AG09319 (cell line): Measurements from ENCODE around the gene PLXDC2.

ENCODE experiments used
- DNase-seq: peaks from one replicate; pipeline ENCODE4 v3.0.0-alpha.2; 2010; ENCODE audit warnings: low read depth; ENCODE audit errors: extremely low read depth
- TF ChIP-seq, protein P1 (sequence below): IDR thresholded peaks from 2 replicates; pipeline ENCODE4 v1.5.1; 2011; ENCODE audit warnings: low read depth, mild to moderate bottlenecking, inconsistent platforms, low read length, moderate library complexity

PLXDC2 gene

DNA sequence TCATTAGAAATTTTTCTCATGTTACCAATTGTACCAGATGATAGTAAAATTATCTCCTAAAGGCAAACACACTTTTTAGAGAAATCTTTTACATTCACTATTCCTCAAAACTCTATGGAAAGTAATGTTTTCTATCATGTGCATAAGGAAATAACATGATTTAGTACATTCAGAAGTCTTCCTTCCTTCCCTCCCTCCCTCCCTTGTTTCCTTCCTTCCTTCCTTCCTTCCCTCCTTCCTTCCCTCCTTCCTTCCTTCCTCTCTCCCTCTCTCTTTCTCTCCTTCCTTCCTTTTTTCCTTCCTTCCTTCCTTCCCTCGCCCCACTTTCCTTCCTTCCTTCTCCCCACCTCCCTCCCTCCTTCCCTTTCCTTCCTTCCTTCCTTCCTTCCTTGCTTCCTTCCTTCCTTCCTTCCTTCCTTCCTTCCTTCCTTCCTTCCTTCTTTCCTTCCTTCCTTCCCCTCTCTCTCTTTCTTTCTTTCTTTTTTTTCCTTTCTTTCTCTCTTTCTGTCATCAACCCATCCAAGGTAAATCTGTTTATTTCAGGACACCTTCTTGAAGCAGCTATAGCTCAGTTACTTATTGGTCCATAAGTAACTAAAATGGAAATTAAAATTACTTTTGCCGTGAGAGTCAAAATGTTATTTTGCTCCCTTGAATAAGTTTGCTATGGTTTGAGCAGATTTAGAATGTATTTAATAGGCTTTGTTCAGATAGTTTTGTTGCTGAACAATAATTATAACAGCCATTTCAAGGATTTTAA is 197.9 kb downstream of the PLXDC2 start:
- TF ChIP-seq, protein P1, sequence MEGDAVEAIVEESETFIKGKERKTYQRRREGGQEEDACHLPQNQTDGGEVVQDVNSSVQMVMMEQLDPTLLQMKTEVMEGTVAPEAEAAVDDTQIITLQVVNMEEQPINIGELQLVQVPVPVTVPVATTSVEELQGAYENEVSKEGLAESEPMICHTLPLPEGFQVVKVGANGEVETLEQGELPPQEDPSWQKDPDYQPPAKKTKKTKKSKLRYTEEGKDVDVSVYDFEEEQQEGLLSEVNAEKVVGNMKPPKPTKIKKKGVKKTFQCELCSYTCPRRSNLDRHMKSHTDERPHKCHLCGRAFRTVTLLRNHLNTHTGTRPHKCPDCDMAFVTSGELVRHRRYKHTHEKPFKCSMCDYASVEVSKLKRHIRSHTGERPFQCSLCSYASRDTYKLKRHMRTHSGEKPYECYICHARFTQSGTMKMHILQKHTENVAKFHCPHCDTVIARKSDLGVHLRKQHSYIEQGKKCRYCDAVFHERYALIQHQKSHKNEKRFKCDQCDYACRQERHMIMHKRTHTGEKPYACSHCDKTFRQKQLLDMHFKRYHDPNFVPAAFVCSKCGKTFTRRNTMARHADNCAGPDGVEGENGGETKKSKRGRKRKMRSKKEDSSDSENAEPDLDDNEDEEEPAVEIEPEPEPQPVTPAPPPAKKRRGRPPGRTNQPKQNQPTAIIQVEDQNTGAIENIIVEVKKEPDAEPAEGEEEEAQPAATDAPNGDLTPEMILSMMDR: no peak
- no peak for DNase-seq

DNA sequence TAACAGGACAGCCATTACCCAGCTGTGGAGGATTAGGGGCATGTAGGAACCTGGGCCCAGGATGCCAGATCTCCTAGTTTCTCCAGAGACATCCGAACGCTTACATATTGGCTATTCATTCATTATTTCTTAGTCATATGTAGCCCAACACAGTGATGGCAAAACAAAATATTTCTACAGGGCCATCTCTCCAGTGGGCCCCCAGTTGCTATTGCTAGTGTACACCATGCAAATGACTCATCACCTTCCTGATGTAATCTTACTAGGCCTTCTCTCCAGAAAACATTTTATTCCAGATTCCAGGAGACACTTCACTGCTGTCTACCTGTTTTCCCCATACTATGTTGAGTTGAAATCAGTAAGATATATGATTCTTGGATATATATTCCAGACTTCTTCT is 201.7 kb downstream of the PLXDC2 start:
- no peak for DNase-seq
- TF ChIP-seq, protein P1: no peak

DNA sequence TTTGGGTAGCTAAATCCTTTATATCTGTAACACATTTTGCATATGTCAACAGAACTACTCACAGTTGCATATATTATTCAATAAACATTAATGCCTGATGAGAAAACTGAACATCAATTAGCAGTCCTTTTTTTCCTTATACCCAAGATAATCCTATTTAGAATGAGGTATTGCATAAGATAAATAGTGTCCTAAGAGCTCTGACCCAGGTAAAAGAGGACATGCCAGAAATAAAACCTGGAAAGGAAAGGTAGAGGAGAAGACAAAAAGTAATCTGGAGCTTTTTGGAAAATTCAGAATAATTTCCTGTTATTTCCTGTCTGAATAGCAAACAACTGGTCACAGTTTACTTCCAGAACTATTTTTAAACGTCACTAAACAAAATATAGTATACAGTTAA is 204.4 kb downstream of the PLXDC2 start:
- TF ChIP-seq, protein P1: no peak
- DNase-seq: no peak

DNA sequence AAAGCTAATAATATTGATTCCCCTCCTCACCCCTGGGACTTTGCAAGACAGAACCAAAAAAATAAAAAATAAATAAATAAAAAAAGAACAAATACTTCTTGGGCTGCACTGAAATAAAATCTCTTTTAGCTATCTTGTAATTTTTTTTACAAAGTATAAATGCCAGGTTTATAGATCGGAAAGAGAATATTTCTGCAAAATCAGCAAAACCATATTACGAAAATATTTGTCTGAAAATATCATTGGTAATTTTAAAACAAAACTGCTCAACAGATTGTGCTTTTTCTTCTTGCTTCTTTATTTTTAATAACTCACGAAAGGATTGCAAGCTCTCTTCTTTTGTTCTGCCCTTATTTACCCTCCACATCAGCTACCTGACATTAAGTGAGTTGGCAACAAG is 213.3 kb downstream of the PLXDC2 start:
- no peak for DNase-seq
- TF ChIP-seq, protein P1: no peak

DNA sequence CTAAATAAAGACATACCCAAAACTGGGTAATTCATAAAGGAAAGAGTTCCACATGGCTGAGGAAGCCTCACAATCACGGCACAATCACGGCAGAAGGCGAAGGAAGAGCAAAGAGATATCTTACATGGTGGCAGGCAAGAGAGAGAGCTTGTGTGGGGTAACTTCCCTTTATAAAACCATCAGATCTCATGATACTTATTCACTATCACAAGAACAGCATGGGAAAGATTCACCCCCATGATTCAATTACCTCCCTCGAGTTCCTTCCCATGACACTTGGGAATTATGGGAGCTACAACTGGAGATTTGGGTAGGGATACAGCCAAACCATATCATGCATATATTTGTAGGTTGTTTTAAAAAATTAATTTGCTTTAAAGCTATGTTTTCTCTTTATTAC is 217.2 kb downstream of the PLXDC2 start:
- DNase-seq: no peak
- TF ChIP-seq, protein P1: no peak

DNA sequence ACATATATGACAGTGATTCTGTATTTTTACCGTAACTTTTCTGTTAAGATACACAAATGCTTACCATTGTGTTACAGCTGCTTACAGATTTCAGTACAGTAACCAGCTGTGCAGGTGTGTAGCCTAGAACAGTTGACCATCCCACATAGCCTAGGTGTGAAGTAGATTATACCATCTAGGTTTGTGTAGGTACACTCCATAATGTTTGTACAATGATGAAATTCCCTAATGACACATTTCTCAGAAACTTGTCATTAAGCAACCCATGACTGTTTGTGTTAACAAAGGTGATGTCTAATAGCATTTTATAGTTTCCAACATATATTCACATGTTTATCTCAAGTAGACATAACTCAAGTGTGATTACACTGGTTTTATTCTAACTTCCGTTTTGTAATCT is 218.5 kb downstream of the PLXDC2 start:
- no peak for DNase-seq
- TF ChIP-seq, protein P1: no peak

DNA sequence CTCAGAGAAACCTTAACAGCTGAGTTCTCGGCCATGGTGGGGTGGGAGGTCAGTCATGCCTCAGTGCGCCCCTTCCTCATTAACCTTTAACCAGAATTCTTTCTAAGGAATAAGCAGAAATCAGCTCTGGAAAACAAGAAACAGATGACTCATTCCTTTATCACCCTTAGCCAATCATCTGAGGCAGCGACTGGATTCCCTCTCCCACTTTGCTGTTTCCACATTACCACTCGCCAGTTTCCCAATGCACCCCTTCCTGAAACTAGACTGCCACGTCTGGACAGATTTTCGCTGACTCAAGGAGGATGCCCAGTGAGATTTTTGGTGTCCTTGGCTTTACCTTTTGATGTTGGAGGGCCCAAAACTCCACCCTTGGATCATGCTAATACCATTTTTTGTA is 223.8 kb downstream of the PLXDC2 start:
- TF ChIP-seq, protein P1: no peak
- no peak for DNase-seq
